MM.1S (cell line): ENCODE results near the gene SLC45A1.

Source experiments
- CTCF ChIP-seq: fragments of 300-600 bp; sonication (generic); IDR thresholded peaks from 2 replicates; pipeline ENCODE4 v1.5.1; 2016; ENCODE audit warnings: antibody characterized with exemption, low read length, mixed read lengths
- EZH2 ChIP-seq: fragments of 300-600 bp; sonication (generic); optimal IDR thresholded peaks from 2 replicates; pipeline ENCODE3; 2017; ENCODE audit warnings: low read depth, mild to moderate bottlenecking, antibody characterized with exemption, low read length, mixed read lengths

GRCh38 chr1:8325771-8326170, 7.9 kb downstream of the SLC45A1 start:
- TF ChIP-seq CTCF (no peak), EZH2 (no peak)
